ENCODE measurements around the gene TRIM67. TPM values are rescaled to one million over a fixed set of nuclear protein-coding genes. Genes with fewer than 3 reads are reported as not detected.

The TRIM67 gene
- total and polyA plus RNA-seq, 2 of the 4 experiments (the other 2 are of a cell fraction), result not detected

DNA sequence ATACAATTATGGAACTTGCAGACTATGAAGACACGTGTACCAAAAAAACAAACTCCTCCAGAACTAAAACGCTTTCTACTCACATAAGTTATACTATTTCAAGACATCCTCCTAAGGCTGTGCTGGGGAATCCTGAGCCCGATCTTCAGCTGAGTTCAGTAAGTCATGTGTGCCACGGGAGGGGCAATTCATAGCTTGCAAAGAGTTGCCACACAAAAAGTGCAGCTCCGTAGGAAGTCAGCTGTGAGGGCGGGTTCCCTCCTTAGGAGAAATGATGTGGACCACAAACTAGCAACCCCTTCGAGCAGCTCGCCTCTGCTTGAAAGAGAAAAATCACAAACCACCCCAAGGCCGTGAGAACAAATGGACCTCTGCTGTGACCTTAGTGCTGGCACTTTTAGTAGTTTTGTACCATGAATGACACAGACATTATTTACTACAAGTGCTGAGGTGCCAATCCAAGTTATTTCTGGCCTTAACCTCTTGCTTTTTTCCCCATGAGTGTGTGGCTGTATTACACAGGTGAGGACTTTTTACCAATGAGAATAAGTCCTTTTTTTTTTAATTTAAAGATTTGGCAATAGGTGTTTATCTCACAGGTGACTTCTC lies 35.8 kb upstream of the TRIM67 start:
- Histone ChIP-seq H3K56ac (ENCODE audit: extremely low read depth, insufficient read depth, low read length) (no peak overlapping the region), H4K5ac (ENCODE audit: low read depth, low read length) (no peak overlapping the region), H3K27ac (ENCODE audit: insufficient read depth, low read length) (no peak overlapping the region), H2AK9ac (replicated peaks; ENCODE audit: low read depth, low read length, poor library complexity) (no peak overlapping the region), H2BK120ac (ENCODE audit: low read depth, low read length) (no peak overlapping the region), H3K9ac (ENCODE audit: low read depth, low read length) (no peak overlapping the region), H3K36me3 (ENCODE audit: control insufficient read depth, insufficient read depth, low read length) (no peaks in the 10 kb centered on the region), H2AFZ (replicated peaks; ENCODE audit: low read length, poor library complexity) (no peak overlapping the region), H4K20me1 (ENCODE audit: insufficient read depth, low read length) (no peaks in the 10 kb centered on the region), H3K4ac (ENCODE audit: low read depth, low read length) (no peak overlapping the region), H3K9me1 (ENCODE audit: insufficient read depth, low read length) (no peaks in the 10 kb centered on the region), H3K4me3 (ENCODE audit: insufficient read depth, low read depth, low read length) (no peak overlapping the region), H2BK20ac (ENCODE audit: low read depth, low read length) (no peak overlapping the region), H2BK15ac (ENCODE audit: low read depth, low read length) (no peak overlapping the region), H3K4me2 (ENCODE audit: low read depth, low read length) (no peak overlapping the region), H3K4me1 (ENCODE audit: control insufficient read depth, insufficient read depth, low read length) (no peaks in the 10 kb centered on the region), H2BK5ac (ENCODE audit: low read depth, low read length, poor library complexity, severe bottlenecking) (no peak overlapping the region), H2AK5ac (ENCODE audit: low read depth, low read length) (no peak overlapping the region), H3K79me1 (ENCODE audit: low read depth in 1 of 2, low read length in 2 of 2) (no peaks in the 10 kb centered on the region), H4K91ac (ENCODE audit: insufficient read depth, low read depth, low read length) (no peak overlapping the region), H4K8ac (ENCODE audit: low read depth in 2 of 2, low read length in 2 of 2) (no peak overlapping the region), H3K14ac (replicated peaks; ENCODE audit: low read depth, low read length) (no peak overlapping the region), H3K27me3 (ENCODE audit: control insufficient read depth, insufficient read depth, low read length) (no peaks in the 10 kb centered on the region), H3K9me3 (ENCODE audit: control insufficient read depth, insufficient read depth, low read length) (no peaks in the 10 kb centered on the region), H3K18ac (ENCODE audit: low read depth, low read length) (no peak overlapping the region), H3K23ac (ENCODE audit: low read depth, low read length) (no peak overlapping the region)
- intact Hi-C loops (cut with micrococcal nuclease) (no loop called here), dilution Hi-C loops (cut with HindIII; ENCODE audit: low sequenced_read_pairs, unreplicated experiment) (no loop called here), in situ Hi-C loops (cut with MboI; ENCODE audit: low sequenced_read_pairs) (no loop called here)
- CTCF ChIA-PET, result no interaction called here
- TF ChIP-seq RAD21 (IDR thresholded peaks at IDR 0.05; ENCODE audit: low read length) (no peak), MXI1 (IDR thresholded peaks at IDR 0.05; ENCODE audit: borderline replicate concordance, low read depth, low read length) (no peak), RFX5 (IDR thresholded peaks at IDR 0.05; ENCODE audit: low read depth, low read length) (no peak), MAZ (IDR thresholded peaks at IDR 0.05; ENCODE audit: borderline replicate concordance, low read depth, low read length) (no peak), CEBPB (IDR thresholded peaks at IDR 0.05; ENCODE audit: low read depth, low read length) (no peak), RCOR1 (IDR thresholded peaks at IDR 0.05; ENCODE audit: insufficient replicate concordance, low read length) (no peak), ELK1 (IDR thresholded peaks at IDR 0.05; ENCODE audit: borderline replicate concordance, low read depth, low read length) (no peak)
- TF ChIP-seq, protein P1, sequence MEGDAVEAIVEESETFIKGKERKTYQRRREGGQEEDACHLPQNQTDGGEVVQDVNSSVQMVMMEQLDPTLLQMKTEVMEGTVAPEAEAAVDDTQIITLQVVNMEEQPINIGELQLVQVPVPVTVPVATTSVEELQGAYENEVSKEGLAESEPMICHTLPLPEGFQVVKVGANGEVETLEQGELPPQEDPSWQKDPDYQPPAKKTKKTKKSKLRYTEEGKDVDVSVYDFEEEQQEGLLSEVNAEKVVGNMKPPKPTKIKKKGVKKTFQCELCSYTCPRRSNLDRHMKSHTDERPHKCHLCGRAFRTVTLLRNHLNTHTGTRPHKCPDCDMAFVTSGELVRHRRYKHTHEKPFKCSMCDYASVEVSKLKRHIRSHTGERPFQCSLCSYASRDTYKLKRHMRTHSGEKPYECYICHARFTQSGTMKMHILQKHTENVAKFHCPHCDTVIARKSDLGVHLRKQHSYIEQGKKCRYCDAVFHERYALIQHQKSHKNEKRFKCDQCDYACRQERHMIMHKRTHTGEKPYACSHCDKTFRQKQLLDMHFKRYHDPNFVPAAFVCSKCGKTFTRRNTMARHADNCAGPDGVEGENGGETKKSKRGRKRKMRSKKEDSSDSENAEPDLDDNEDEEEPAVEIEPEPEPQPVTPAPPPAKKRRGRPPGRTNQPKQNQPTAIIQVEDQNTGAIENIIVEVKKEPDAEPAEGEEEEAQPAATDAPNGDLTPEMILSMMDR (conservative IDR thresholded peaks at IDR 0.05; ENCODE audit: low read depth, low read length), result no peak
- POLR2A ChIA-PET (ENCODE audit: unreplicated experiment), result no interaction called here
- DNase-seq, result no peak
- BruUV-seq (replicated peaks), result no TSS peak
- WGBS, 2 experiments (ENCODE audit: extremely low coverage in 2 of 2, insufficient read length in 1 of 2), result 75% methylated on average over 2 of the region's 9 CpGs; no CpG with 5 or more reads in 1 of the 2 experiments
- no peak for ATAC-seq (ENCODE audit: low read depth)

Measured in IMR-90 (cell line).